Loucy (cell line): ENCODE measurements around the gene MPC1.

Experiments
- CTCF ChIP-seq: fragments of 200-600 bp; sonication (generic); conservative IDR thresholded peaks from 2 replicates; pipeline ENCODE4 v1.5.1; 2014; ENCODE audit warnings: mild to moderate bottlenecking, antibody characterized with exemption, low read length
- EZH2phosphoT487 ChIP-seq: fragments of 200-600 bp; IDR thresholded peaks from 2 replicates; pipeline ENCODE4 v1.6.1; 2018; ENCODE audit warnings: antibody characterized with exemption, mild to moderate bottlenecking, moderate library complexity, borderline replicate concordance

DNA sequence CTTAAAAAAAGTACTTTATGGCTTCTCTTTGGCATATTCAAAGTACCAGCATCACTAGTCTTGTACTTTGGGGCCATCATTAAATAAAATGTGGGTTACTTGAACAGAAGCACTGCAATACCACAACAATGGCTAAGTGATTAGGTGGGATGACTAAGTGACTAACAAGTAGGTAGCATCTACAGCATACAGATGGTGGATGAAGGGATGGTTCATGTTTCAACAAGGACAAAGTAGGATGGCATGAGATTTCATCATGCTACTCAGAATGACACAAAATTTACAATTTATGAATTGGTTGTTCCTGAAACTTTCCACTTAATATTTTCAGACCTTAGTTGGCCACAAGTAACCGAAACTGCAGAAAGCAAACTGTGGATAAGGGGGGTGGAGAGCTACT lies 7.7 kb downstream of the MPC1 start:
- TF ChIP-seq CTCF: no peak
- no peak for TF ChIP-seq EZH2phosphoT487
